IPS DF 6.9 (cell line): ENCODE data around the gene MCRIP1.
"Not testable (repeated sequence)": the region's sequence is repeated elsewhere in the genome, so short reads cannot be mapped to it uniquely, and the experiment has no call there.

Experiments used
- DNase-seq: peaks from one replicate; pipeline ENCODE4 v3.0.0-alpha.2; 2013; ENCODE audit warnings: low read depth, low spot score
- H3K27ac ChIP-seq: one replicate; pipeline ENCODE4 v1.5.1; 2013; ENCODE audit warnings: low read length, control low read depth
- H3K27me3 ChIP-seq: 2 replicates; pipeline ENCODE4 v1.6.1; 2013; ENCODE audit warnings: mild to moderate bottlenecking, low read length; ENCODE audit not compliant: control insufficient read depth, insufficient read depth
- H3K36me3 ChIP-seq: 2 replicates; pipeline ENCODE4 v1.6.1; 2013; ENCODE audit warnings: low read length; ENCODE audit not compliant: control insufficient read depth, insufficient read depth
- H3K4me1 ChIP-seq: 2 replicates; pipeline ENCODE4 v1.6.1; 2013; ENCODE audit warnings: low read length; ENCODE audit not compliant: control insufficient read depth, insufficient read depth
- H3K4me3 ChIP-seq: 2 replicates; pipeline ENCODE4 v1.5.1; 2013; ENCODE audit warnings: mild to moderate bottlenecking, low read length
- H3K9me3 ChIP-seq: 2 replicates; pipeline ENCODE4 v1.6.1; 2013; ENCODE audit warnings: low read length, inconsistent platforms; ENCODE audit not compliant: control insufficient read depth, insufficient read depth
- WGBS: extraction: QIAGEN DNeasy Blood & Tissue Kit; methylation state at CpG from one replicate; pipeline ENCODE4 v1.1.7; 2013; ENCODE audit warnings: mixed read lengths, missing lambda C conversion rate; ENCODE audit not compliant: insufficient read length, insufficient coverage; 5-methylcytosine and 5-hydroxymethylcytosine counted together

MCRIP1 gene

DNA sequence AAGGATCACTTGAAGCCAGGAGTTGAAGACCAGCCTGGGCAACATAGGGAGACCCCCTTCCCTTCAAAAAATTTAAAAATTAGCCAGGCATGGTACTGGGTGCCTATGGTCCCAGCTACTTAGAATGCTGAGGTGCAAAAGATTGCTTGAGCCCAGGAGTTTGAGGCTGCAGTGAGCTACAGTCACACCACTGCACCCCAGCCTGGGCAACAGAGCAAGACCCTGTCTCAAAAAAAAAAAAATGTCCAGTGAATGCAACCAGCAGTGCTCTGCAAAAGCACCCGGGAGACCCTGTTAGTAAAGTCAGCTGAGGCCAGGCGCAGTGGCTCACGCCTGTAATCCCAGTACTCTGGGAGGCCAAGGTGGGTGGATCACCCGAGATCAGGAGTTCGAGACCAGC is 7.0 kb upstream of the MCRIP1 start:
- H3K27me3 ChIP-seq, DNase-seq, H3K9me3 ChIP-seq, H3K4me1 ChIP-seq, H3K27ac ChIP-seq, H3K4me3 ChIP-seq: not testable (repeated sequence)
- H3K36me3 ChIP-seq, result peaks cover 22% of the 10 kb centered on the region
- no CpG with 5 or more reads among the region's 5 CpGs for WGBS

DNA sequence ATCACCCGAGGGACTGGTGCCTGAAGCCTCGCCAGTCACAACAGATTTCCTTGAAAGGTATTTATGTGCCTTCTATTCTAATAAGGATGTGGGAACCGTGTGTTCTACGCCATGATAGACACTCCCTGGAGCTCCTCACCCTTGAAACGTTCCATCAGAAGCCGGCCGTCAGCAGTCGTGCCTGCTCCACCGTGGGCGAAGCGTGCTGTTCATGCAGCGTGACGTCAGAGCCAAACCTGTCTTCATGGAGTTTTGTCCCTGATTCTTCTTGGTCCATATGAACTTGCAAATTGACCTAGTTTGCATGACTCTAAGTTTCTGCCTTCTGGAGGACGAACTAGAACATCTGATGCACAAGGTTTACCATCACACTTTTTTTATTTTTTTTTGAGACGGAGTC is 6.2 kb upstream of the MCRIP1 start:
- Histone ChIP-seq H3K4me3 (no peak overlapping the region), H3K36me3 (peaks cover 14% of the 10 kb centered on the region), H3K27ac (no peak overlapping the region), H3K27me3 (no peaks in the 10 kb centered on the region), H3K9me3 (no peaks in the 10 kb centered on the region), H3K4me1 (no peaks in the 10 kb centered on the region)
- DNase-seq, result no peak
- WGBS, result no CpG with 5 or more reads among the region's 15 CpGs

DNA sequence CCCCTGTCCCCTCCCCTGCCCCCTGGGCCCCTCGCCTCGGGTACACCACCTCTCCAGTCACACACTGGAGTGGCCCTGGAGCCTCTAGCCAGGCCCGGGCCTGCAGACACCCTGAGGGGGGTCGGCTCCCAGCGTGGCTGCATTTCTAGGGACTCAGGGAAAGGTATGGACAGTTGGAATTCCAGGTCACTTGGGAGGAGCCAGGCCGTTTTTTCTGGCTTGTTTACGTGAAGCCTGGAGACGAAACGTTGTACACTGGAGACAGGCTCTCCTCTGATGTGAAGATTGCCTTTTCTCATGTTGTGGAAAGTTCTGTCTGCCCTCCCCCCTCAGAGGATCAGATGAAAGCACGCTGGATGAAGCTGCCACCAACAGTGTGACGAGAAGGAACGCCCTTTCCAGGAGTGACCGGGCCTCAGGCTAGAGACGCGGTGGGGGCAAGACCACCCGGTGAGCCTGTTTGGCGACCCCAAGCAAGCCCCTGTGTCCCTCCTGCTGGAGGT is 5.7 kb upstream of the MCRIP1 start:
- Histone ChIP-seq H3K27ac (no peak overlapping the region), H3K36me3 (peaks cover 10% of the 10 kb centered on the region), H3K4me1 (0 out of 2 replicates have a peak, but pooled peaks cover under 1% of the 10 kb centered on the region), H3K27me3 (no peaks in the 10 kb centered on the region), H3K4me3 (no peak overlapping the region), H3K9me3 (no peaks in the 10 kb centered on the region)
- no peak for DNase-seq
- no CpG with 5 or more reads among the region's 17 CpGs for WGBS

DNA sequence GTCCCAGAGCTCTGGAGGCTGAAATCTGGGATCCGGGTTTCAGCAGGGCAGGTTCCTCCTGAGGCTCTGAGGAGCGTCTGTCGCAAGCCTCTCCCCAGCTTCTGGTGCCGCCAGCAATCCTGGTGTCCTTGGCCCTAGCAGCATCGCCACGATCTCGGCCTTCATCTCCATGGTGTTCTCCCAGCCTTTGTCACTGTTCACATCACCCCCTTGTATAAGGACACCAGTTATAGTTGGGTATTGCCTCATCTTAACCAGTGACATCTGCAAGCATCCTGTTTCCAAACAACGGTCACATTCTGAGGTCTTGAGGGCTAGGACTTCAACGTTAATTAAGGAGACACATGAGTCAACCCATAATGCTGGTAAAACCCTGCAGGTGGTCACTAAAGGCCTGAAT is 4.5 kb upstream of the MCRIP1 start:
- H3K9me3 ChIP-seq, result no peaks in the 10 kb centered on the region
- DNase-seq, result no peak
- no CpG with 5 or more reads among the region's 9 CpGs for WGBS
- no peak overlapping the region for H3K4me3 ChIP-seq
- no peak overlapping the region for H3K27ac ChIP-seq
- no peaks in the 10 kb centered on the region for H3K27me3 ChIP-seq
- H3K36me3 ChIP-seq, result no peaks in the 10 kb centered on the region
- H3K4me1 ChIP-seq, result 0 out of 2 replicates have a peak, but pooled peaks cover 3% of the 10 kb centered on the region

DNA sequence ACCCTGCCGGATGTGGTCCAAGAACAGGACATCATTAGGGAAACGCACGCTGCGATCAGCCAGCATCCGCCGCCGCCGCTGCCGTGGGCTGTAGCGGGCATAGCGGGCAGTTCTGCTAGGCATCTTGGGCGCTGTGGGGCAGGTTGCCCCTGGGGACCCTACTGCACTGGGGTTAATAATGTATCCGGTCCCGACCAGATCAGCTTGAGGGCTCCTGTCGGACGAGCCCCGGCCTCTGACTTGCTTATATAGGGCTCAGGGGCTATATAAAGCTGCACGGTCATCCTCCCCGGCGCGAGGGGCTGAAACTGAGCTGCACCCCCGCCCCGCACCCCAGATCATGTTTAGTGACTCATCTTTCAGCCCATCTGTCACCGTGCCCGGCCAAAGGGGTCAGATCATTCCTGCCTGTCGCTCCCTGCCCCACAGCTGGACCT is 1.8 kb upstream of the MCRIP1 start, which contains the start of gene PPP1R27:
Gene PPP1R27 (minus strand): TSS at position 220 of the 437 bp plus-strand sequence. CDS start 97 bp downstream, at position 123.
- WGBS, result no CpG with 5 or more reads among the region's 26 CpGs
- H3K27me3 ChIP-seq, result no peaks in the 10 kb centered on the region
- H3K9me3 ChIP-seq, result no peaks in the 10 kb centered on the region
- H3K36me3 ChIP-seq, result no peaks in the 10 kb centered on the region
- H3K4me1 ChIP-seq, result peaks cover 8% of the 10 kb centered on the region
- peak within 1 kb of the TSS; percentile 93; the same call in 1 of the 2 replicates for H3K4me3 ChIP-seq
- no peak within 1 kb of the TSS for H3K27ac ChIP-seq
- DNase-seq, result no peak

DNA sequence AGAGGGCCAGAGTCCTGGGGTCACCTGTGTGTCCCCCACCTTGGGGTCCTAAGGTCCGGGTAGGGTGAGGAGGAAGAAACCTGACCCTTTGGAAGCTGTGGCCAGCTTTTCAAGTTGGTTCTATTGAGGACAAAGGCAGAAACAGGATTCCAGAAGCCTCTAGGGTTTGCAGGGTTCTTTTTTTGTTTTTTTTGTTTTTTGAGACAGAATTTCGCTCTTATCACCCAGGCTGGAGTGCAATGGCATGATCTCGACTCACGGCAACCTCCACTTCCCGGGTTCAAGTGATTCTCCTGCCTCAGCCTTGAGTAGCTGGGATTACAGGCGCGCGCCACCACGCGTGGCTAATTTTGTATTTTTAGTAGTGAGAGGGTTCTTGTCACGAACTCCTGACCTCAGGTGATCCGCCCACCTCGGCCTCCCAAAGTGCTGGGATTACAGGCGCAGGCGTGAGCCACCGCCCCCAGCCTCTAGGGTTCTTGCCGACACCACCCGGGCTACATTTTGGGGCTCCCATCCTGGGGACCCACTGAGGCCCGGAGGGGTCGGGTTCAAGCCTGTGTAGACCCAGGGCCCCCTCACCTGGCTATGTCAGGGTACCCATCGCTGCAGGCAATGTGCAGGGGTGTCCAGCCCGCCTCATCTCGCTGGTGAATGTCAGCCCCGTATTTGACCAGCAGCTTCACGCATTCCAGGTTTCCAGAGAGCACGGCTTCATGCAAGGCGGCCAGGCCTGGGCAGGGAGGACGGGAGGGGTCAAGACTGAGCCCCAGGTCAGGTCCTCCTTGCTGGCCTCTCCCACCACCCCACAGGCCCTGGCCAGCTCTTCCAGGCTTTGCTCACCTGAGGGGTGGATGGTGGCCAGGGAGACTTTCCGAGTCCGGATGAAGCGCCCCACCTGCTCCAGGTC is 1.1 kb upstream of the MCRIP1 start:
- WGBS, result no CpG with 5 or more reads among the region's 31 CpGs
- H3K4me3 ChIP-seq, result peak overlapping the region; percentile 93
- no peaks in the 10 kb centered on the region for H3K9me3 ChIP-seq
- no peaks in the 10 kb centered on the region for H3K27me3 ChIP-seq
- no peak for DNase-seq
- peaks cover 9% of the 10 kb centered on the region for H3K4me1 ChIP-seq
- H3K27ac ChIP-seq, result no peak overlapping the region
- H3K36me3 ChIP-seq, result no peaks in the 10 kb centered on the region

DNA sequence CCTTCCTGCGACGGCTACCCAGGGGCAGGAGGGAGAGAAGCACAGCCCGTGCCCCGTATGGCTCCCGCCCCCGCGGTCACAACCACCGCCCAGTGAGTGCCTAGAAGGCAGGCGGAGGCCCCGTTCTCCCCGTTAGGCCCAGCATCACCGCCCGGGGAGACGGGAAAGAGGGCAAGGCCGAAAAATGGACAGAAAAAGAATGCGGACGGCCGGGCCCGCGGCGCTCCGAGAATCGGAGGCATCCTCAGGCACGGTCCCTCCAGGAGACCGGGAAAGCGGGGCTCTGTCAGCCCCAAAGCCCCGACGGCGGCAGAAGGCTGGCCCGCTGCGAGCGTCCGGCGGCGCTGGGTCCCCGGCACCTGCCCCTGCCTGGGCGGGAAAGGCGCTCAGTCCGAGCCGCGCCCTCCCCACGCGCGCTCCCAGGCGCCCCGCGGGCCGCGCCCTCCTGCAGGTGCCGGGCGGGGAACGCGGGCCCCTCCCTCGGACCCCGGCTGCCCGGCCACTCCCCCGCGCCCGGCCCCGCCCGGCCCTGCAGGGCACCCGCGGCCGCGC is 407 bp downstream of the MCRIP1 start:
- Histone ChIP-seq H3K27ac (no peak overlapping the region), H3K27me3 (no peaks in the 10 kb centered on the region), H3K4me3 (peak overlapping the region; percentile 88), H3K4me1 (peaks cover 11% of the 10 kb centered on the region), H3K9me3 (no peaks in the 10 kb centered on the region), H3K36me3 (no peaks in the 10 kb centered on the region)
- WGBS, result no CpG with 5 or more reads among the region's 65 CpGs
- DNase-seq, result no peak

DNA sequence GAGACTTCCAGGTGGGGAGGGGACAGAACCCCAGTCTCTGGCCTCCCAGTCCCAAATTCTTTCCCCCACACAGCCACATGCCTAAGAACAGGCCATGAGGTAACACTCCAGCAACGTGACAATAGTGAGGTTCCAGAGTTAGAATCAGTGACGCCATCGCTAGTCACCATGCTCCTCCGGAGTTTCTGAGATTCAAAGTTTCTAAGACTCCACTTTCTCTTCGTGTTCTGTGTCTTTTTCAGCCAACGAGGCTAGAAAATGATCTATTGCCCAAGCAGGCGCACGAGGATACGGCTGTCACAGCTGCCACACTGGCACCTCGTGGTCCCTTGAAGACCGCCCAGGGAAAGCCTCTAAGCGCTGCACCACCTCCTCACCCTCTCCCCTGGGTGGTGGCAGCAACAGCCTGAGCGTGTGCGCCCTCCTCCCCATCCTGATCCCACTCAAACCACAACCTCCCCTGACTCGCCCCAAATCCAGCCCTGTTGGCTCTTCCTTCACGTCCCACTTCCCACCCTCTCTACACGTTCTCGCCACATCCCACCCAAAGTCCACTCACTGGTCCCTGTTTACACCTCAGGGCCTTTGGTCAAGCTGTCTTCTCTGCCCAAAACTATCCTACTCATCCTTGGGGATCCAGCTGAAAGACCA is 1.0 kb downstream of the MCRIP1 start:
- H3K9me3 ChIP-seq, result no peaks in the 10 kb centered on the region
- H3K36me3 ChIP-seq, result no peaks in the 10 kb centered on the region
- H3K27me3 ChIP-seq, result no peaks in the 10 kb centered on the region
- no CpG with 5 or more reads among the region's 18 CpGs for WGBS
- DNase-seq, result no peak
- H3K4me1 ChIP-seq, result peaks cover 11% of the 10 kb centered on the region
- no peak overlapping the region for H3K27ac ChIP-seq
- H3K4me3 ChIP-seq, result peak overlapping the region; percentile 88

DNA sequence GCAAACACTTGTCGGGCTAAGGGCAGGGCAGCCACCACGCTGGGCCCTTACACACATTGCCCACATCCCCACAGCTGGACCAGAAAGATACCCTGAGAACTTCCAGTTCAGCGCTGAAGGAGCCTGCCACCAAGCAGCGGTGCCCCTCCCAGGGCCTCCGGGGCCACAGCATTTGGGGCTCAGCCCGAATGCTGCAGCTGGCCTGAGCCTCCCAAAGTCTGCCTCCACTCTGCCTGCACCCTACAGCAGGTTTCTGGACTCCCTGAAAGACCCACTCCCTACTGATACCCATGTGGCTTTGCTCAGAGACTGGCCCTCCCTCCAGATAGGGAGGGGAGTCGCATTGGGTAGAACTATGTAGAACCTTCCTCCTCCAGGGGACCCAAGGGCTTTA is 1.5 kb downstream of the MCRIP1 start:
- no peaks in the 10 kb centered on the region for H3K36me3 ChIP-seq
- no CpG with 5 or more reads among the region's 7 CpGs for WGBS
- H3K27me3 ChIP-seq, result no peaks in the 10 kb centered on the region
- no peak overlapping the region for H3K27ac ChIP-seq
- H3K4me3 ChIP-seq, result no peak overlapping the region
- no peak for DNase-seq
- no peaks in the 10 kb centered on the region for H3K9me3 ChIP-seq
- H3K4me1 ChIP-seq, result peaks cover 11% of the 10 kb centered on the region

DNA sequence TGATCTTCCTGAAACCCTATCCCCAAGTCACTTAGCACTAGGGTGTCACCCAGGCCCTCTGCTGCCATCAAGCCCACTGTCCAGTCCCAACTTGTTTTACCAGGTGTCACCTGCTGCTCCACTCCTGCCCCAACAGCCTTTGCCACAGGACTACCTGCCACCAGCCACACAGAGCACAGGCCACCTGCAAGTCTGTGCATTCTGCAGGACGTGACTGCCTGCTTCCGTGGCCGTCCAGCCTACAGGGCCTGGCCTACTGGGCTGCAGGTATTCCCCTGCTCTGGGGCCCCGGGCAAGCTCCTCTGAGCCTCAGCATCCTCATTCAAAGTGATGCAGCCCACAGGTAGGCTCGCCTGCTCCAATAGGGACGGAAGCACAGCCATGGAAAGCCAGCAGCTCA is 3.2 kb downstream of the MCRIP1 start:
- no peak overlapping the region for H3K27ac ChIP-seq
- no peaks in the 10 kb centered on the region for H3K36me3 ChIP-seq
- no peaks in the 10 kb centered on the region for H3K9me3 ChIP-seq
- no peak for DNase-seq
- no peak overlapping the region for H3K4me3 ChIP-seq
- H3K4me1 ChIP-seq, result peaks cover 12% of the 10 kb centered on the region
- no CpG with 5 or more reads among the region's 6 CpGs for WGBS
- no peaks in the 10 kb centered on the region for H3K27me3 ChIP-seq
